GM19025 (cell line): Measurements from ENCODE around the gene PRKCA.

Experiments
- ATAC-seq: cut with Tn5 transposase; IDR thresholded peaks from one replicate; pipeline ENCODE4 v1.9.1; 2021; ENCODE audit warnings: mild to moderate bottlenecking, low read depth, moderate library complexity; ENCODE audit not compliant: unreplicated experiment

The PRKCA gene

GRCh38 chr17:66772148-66772812 lies 469.9 kb downstream of the PRKCA start:
- no peak for ATAC-seq

GRCh38 chr17:66775271-66775670 lies 472.9 kb downstream of the PRKCA start:
- ATAC-seq, result no peak

DNA sequence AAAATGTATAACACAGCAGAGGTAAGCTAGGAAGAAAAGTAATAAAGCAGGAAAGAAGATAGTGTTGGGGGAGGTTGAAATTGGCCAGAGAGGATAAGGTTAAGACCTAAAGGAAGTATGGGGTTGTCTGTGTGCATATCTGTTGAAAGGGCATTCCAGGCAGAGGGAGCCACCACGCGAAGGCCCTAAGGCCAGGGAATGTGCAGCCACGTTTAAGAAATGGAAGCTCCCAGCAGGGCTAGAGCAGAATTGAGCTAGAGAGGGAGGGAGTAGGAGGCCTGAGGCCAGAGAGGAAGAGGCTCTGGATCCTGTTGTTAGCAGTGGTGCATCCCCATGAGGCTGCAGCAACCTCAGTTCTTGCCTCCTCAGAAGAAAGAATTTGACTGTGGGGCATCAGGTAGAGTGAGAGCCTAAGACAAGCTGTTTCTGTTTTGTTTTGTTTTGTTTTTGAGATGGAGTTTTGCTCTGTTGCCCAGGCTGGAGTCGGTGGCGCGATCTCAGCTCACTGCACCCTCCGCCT lies 473.5 kb downstream of the PRKCA start:
- no peak for ATAC-seq

DNA sequence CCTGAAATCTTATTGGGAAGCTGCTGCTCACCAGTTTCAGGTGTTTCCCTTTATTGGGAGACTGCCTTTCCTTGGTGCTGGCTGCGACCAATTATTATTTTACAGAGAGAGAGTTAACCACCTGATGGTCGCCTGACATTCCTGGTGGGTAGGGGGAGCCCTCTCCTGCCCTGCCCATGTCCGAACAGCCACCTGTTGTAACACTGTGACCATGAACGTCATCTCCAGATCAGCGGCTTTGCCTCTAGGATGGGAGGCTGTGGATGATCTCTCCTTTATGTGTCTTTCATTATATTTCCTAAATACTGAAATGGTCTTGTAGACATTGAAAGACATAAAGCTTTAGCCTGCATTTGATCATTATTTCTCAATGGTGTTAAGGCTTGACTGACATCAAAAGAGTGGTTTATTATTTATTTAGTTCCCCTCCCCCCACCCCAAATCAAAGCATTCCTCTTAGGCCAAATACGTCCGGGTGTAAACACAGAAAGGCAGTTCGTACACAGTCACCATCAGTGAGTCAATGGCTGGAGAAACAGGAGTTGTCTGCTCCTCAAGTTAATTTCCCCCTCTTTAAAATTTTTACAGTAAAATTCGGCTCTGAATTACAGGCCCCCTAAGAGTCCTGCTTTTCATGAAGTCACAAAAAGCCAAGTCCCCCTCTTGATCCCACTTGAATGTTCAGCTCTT lies 474.7 kb downstream of the PRKCA start:
- ATAC-seq, result no peak

GRCh38 chr17:66777689-66778225 lies 475.3 kb downstream of the PRKCA start:
- no peak for ATAC-seq

DNA sequence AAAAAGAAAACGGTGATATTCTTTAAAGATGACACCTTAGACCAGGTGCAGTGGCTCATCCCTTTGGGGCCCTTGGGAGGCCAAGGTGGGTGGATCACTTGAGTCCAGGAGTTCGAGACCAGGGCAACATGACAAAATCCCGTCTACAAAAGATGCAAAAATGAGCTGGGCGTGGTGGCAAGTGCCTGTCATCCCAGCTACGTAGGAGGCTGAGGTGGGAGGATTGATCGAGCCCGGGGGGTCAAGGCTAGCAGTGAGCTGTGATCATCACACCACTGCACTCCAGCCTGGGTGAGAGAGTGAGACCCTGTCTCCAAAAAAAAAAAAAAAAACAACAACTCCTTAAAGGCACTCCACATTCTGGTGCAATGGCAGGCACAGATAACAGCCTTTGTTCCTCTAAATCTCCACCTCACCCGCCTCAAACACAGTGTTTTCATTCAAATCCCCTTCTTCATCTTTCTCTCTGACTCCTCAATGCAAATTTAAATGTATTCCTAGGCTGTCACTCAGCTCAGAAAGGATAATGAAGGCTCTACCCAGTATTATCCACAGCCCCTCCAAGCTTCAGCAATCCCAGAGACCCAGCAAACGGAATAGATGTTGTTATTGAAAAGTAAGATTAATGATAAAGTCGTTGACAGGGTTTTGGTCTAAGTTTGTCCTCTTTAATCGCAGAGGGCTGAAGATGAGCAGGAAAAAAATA lies 476.3 kb downstream of the PRKCA start:
- no peak for ATAC-seq

DNA sequence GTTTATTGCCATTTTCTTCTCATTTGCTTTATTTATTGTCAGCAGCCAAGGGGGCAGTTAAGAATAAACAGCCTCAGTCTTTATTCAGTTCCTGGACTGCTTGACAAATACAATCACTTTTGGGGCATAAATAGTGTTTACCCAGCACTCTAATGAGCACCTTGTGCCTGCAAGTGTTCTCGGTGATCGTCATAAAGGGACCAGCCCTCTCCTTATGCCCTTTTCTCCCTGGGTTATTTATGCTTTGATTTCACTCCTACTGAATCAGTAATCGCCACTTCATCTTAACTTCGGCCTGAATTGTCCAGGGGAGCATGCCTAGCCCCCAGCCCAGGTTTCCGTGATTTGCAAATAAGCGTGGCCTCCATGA lies 476.8 kb downstream of the PRKCA start:
- no peak for ATAC-seq

GRCh38 chr17:66781135-66781534 lies 478.7 kb downstream of the PRKCA start:
- no peak for ATAC-seq

DNA sequence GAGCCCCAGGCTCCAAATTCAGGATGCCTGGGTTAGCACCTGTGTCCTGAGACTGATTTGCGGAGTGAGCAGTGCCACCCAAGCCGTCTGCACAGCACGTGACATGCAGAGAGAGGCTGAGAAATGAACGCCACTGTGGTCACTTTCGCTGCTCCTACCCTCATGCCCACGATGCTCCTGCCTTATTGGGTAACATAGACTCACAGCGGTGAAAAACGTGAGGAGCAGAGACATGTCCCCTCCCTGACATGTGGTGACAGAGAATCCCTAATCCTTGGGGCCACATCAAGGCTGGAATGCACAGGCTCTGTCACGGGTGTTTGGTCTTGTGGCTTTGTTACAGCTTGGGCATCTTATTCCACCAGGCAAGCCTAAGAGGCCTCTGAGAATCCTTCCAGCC lies 480.4 kb downstream of the PRKCA start:
- no peak for ATAC-seq

GRCh38 chr17:66783656-66784381 lies 481.4 kb downstream of the PRKCA start:
- ATAC-seq, result no peak

- ATAC-seq, result no peak
Measured at GRCh38 chr17:66784621-66785364, 482.4 kb downstream of the PRKCA start.

GRCh38 chr17:66786107-66786506 lies 483.7 kb downstream of the PRKCA start:
- ATAC-seq, result no peak

GRCh38 chr17:66787914-66788313 lies 485.5 kb downstream of the PRKCA start:
- ATAC-seq, result no peak

DNA sequence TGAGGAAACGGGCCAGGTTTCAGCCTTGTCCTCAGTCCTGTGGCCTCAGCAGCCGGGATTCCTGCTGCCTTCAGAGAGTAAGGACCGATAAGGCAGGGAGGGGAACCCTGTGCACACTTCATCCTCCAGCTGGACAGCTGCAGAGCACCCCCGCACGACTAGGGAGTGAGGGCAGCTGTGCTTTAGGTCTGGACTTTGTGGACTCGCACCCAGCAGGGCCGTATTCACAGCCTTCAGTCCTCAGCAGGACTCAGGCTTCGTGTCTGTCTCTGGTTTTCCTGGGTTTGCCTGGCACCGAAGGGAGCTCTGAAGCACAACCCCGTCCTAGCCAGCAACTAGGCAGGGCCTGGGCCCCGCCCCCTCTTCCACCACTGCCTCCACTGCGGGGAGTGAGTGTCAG lies 486.7 kb downstream of the PRKCA start:
- ATAC-seq, result no peak

- no peak for ATAC-seq
Measured at GRCh38 chr17:66789961-66790437, 487.6 kb downstream of the PRKCA start.

DNA sequence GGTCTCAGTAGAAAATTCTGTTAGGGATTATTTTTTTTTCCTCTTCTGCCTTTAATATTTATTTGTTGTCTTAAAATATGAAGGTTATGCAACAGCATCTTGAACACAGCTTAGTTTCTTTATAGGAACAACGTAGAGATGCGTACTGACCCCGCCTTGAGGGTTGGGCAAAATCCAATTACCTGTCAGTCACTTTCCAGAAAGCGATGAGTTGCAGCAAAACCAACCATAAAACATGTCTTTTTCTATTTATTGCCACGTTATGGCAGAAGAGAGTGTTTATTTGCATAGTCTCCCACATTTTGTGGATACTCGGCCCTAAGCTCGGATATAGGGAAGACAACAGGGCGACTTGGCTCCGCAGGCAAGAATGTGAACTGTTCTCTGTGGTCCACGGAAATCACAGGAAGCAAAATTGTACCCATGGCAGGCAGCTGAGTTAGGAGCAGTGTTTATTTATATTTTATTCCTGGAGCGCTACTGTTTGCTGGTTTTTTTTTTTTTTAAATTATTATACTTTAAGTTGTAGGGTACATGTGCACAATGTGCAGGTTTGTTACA lies 488.2 kb downstream of the PRKCA start:
- no peak for ATAC-seq

DNA sequence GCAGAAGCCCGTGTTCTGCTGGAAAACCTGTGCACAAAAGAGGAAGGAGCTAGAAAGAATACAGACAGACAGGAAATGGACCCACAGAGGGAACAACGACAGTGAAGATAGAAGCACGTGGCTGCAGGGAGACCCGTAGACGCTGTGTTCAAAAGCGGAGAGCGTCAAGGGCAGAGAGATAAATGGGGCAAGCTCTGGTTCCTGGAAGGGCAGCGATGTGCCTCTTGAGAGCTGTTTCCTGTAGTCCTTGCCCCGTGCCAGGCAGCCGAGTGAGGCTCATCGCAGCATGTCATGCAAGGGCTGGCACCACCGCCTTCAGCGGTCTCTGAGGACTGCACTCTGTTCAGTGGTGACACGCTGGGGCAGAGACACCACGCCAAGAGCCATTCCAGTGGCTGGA lies 488.9 kb downstream of the PRKCA start:
- ATAC-seq, result no peak

GRCh38 chr17:66793814-66794213 lies 491.4 kb downstream of the PRKCA start:
- ATAC-seq, result no peak

GRCh38 chr17:66795486-66795885 lies 493.1 kb downstream of the PRKCA start:
- ATAC-seq, result no peak
